IMR-90 (cell line): Measurements from ENCODE around the gene TSPEAR. TPM values are rescaled to one million over a fixed set of nuclear protein-coding genes. Genes with fewer than 3 reads are reported as not detected.

Experiments used
- ATAC-seq: fragments of 200-7000 bp; cut with Tn5 transposase; 2 replicates; pipeline ENCODE4 v1.9.1; 2020; ENCODE audit warnings: low read depth, mild to moderate bottlenecking, moderate library complexity
- BruUV-seq: library from RNA; stranded (reverse); fragments of 400-500 nt; replicated peaks from 2 replicates; lab custom pipeline; 2021; lab: Mats Ljungman, UMichigan
- CTCF ChIA-PET: fragments of 300-600 bp; formaldehyde crosslinking; extraction: SDS; loops from one replicate; lab custom pipeline; 2021; ENCODE audit warnings: antibody characterized with exemption; lab: Yijun Ruan, JAX
- POLR2A ChIA-PET: fragments of 300-600 bp; sonication (Branson Sonifier 250); formaldehyde crosslinking; loops from one replicate; lab custom pipeline; 2022; ENCODE audit warnings: antibody characterized with exemption; ENCODE audit not compliant: unreplicated experiment; lab: Charles Lee
- DNase-seq: peaks from one replicate; pipeline ENCODE4 v3.0.0; 2013
- H2AFZ ChIP-seq: replicated peaks from 2 replicates; pipeline ENCODE3; 2013; ENCODE audit warnings: low read length, mild to moderate bottlenecking; ENCODE audit not compliant: poor library complexity
- H2AK5ac ChIP-seq: 2 replicates; pipeline ENCODE4 v1.6.1; 2013; ENCODE audit warnings: low read depth, low read length, inconsistent platforms
- H2AK9ac ChIP-seq: replicated peaks from 2 replicates; pipeline ENCODE3; 2013; ENCODE audit warnings: mild to moderate bottlenecking, low read depth, low read length, moderate library complexity; ENCODE audit not compliant: poor library complexity
- H2BK120ac ChIP-seq: 2 replicates; pipeline ENCODE4 v1.6.1; 2013; ENCODE audit warnings: low read depth, low read length, inconsistent platforms
- H2BK15ac ChIP-seq: 3 replicates; pipeline ENCODE4 v1.6.1; 2013; ENCODE audit warnings: low read depth, low read length, inconsistent platforms
- H2BK20ac ChIP-seq: 2 replicates; pipeline ENCODE4 v1.6.1; 2013; ENCODE audit warnings: low read depth, mild to moderate bottlenecking, inconsistent platforms, low read length, moderate library complexity
- H2BK5ac ChIP-seq: 2 replicates; pipeline ENCODE4 v1.6.1; 2013; ENCODE audit warnings: mild to moderate bottlenecking, low read depth, low read length, inconsistent platforms; ENCODE audit not compliant: poor library complexity, severe bottlenecking
- H3K14ac ChIP-seq: replicated peaks from 2 replicates; pipeline ENCODE4 v1.6.1; 2013; ENCODE audit warnings: low read depth, low read length, inconsistent platforms
- H3K18ac ChIP-seq: 2 replicates; pipeline ENCODE4 v1.6.1; 2013; ENCODE audit warnings: low read depth, low read length, control low read depth
- H3K23ac ChIP-seq: 2 replicates; pipeline ENCODE4 v1.6.1; 2013; ENCODE audit warnings: low read depth, low read length, inconsistent platforms
- H3K27ac ChIP-seq: 2 replicates; pipeline ENCODE4 v1.5.1; 2013; ENCODE audit warnings: mild to moderate bottlenecking, control low read depth, low read length; ENCODE audit not compliant: insufficient read depth
- H3K27me3 ChIP-seq: 2 replicates; pipeline ENCODE4 v1.6.1; 2013; ENCODE audit warnings: low read length; ENCODE audit not compliant: control insufficient read depth, insufficient read depth
- H3K36me3 ChIP-seq: 2 replicates; pipeline ENCODE4 v1.6.1; 2013; ENCODE audit warnings: low read length, mixed read lengths; ENCODE audit not compliant: control insufficient read depth, insufficient read depth
- H3K4ac ChIP-seq: 2 replicates; pipeline ENCODE4 v1.6.1; 2013; ENCODE audit warnings: low read depth, low read length, inconsistent platforms
- H3K4me1 ChIP-seq: 2 replicates; pipeline ENCODE4 v1.6.1; 2013; ENCODE audit warnings: low read length, mixed read lengths; ENCODE audit not compliant: control insufficient read depth, insufficient read depth
- H3K4me2 ChIP-seq: 2 replicates; pipeline ENCODE4 v1.6.1; 2013; ENCODE audit warnings: low read depth, mild to moderate bottlenecking, control low read depth, low read length, moderate library complexity
- H3K4me3 ChIP-seq: 2 replicates; pipeline ENCODE4 v1.5.1; 2013; ENCODE audit warnings: low read depth, mild to moderate bottlenecking, control low read depth, low read length, moderate library complexity; ENCODE audit not compliant: insufficient read depth
- H3K56ac ChIP-seq: 2 replicates; pipeline ENCODE4 v1.6.1; 2013; ENCODE audit warnings: low read length, inconsistent platforms; ENCODE audit not compliant: insufficient read depth; ENCODE audit errors: extremely low read depth
- H3K79me1 ChIP-seq, 2 experiments: 2 replicates each; pipeline ENCODE4 v1.6.1; 2013; ENCODE audit warnings: low read length in 2 of 2, inconsistent platforms in 1 of 2, low read depth in 1 of 2
- H3K9ac ChIP-seq: 2 replicates; pipeline ENCODE4 v1.6.1; 2013; ENCODE audit warnings: low read depth, low read length, control low read depth
- H3K9me1 ChIP-seq: 2 replicates; pipeline ENCODE4 v1.6.1; 2013; ENCODE audit warnings: low read length, inconsistent platforms; ENCODE audit not compliant: insufficient read depth
- H3K9me3 ChIP-seq: 2 replicates; pipeline ENCODE4 v1.6.1; 2013; ENCODE audit warnings: low read length; ENCODE audit not compliant: control insufficient read depth, insufficient read depth
- H4K20me1 ChIP-seq: 2 replicates; pipeline ENCODE4 v1.6.1; 2013; ENCODE audit warnings: low read length, inconsistent platforms; ENCODE audit not compliant: insufficient read depth
- H4K5ac ChIP-seq: 2 replicates; pipeline ENCODE4 v1.6.1; 2013; ENCODE audit warnings: mild to moderate bottlenecking, low read depth, low read length, control low read depth
- H4K8ac ChIP-seq, 2 experiments: 2 replicates each; pipeline ENCODE4 v1.6.1; 2013; ENCODE audit warnings: low read depth in 2 of 2, low read length in 2 of 2, control low read depth in 1 of 2, inconsistent platforms in 1 of 2
- H4K91ac ChIP-seq: 2 replicates; pipeline ENCODE4 v1.6.1; 2013; ENCODE audit warnings: low read depth, low read length, inconsistent platforms; ENCODE audit not compliant: insufficient read depth
- BHLHE40 ChIP-seq: fragments of 150-350 bp; IDR thresholded peaks from 2 replicates; pipeline ENCODE4 v1.6.1; 2016; ENCODE audit warnings: mild to moderate bottlenecking, low read depth, low read length
- CEBPB ChIP-seq: IDR thresholded peaks from 2 replicates; pipeline ENCODE4 v1.6.1; 2012; ENCODE audit warnings: low read depth, low read length, improper control_type of control experiment
- CHD1 ChIP-seq: IDR thresholded peaks from 2 replicates; pipeline ENCODE4 v1.6.1; 2012; ENCODE audit warnings: low read depth, low read length, improper control_type of control experiment
- FOS ChIP-seq: fragments of 150-350 bp; IDR thresholded peaks from 2 replicates; pipeline ENCODE4 v1.6.1; 2016; ENCODE audit warnings: low read depth, low read length
- MAFK ChIP-seq: IDR thresholded peaks from 2 replicates; pipeline ENCODE4 v1.6.1; 2012; ENCODE audit warnings: low read depth, low read length, improper control_type of control experiment
- MAZ ChIP-seq: IDR thresholded peaks from 2 replicates; pipeline ENCODE4 v1.6.1; 2012; ENCODE audit warnings: low read depth, mild to moderate bottlenecking, low read length, improper control_type of control experiment, moderate library complexity, borderline replicate concordance
- MXI1 ChIP-seq: IDR thresholded peaks from 2 replicates; pipeline ENCODE4 v1.6.1; 2012; ENCODE audit warnings: low read depth, mild to moderate bottlenecking, low read length, moderate library complexity, borderline replicate concordance
- NFE2L2 ChIP-seq: fragments of 150-350 bp; IDR thresholded peaks from 2 replicates; pipeline ENCODE4 v1.6.1; 2016; ENCODE audit warnings: low read depth, mild to moderate bottlenecking, low read length
- POLR2A ChIP-seq: IDR thresholded peaks from 2 replicates; pipeline ENCODE4 v1.6.1; 2012; ENCODE audit warnings: mild to moderate bottlenecking, low read depth, low read length
- RAD21 ChIP-seq: IDR thresholded peaks from 2 replicates; pipeline ENCODE4 v1.6.1; 2012; ENCODE audit warnings: low read length, improper control_type of control experiment
- RCOR1 ChIP-seq: IDR thresholded peaks from 2 replicates; pipeline ENCODE4 v1.6.1; 2012; ENCODE audit warnings: mild to moderate bottlenecking, low read length, improper control_type of control experiment; ENCODE audit not compliant: insufficient replicate concordance
- RFX5 ChIP-seq: IDR thresholded peaks from 2 replicates; pipeline ENCODE4 v1.8.0; 2012; ENCODE audit warnings: low read depth, mild to moderate bottlenecking, low read length, moderate library complexity
- SMC3 ChIP-seq: fragments of 150-350 bp; IDR thresholded peaks from 2 replicates; pipeline ENCODE4 v1.6.1; 2016; ENCODE audit warnings: low read depth, mild to moderate bottlenecking, antibody characterized with exemption, low read length, moderate library complexity
- USF2 ChIP-seq: fragments of 150-350 bp; IDR thresholded peaks from 2 replicates; pipeline ENCODE4 v1.6.1; 2017; ENCODE audit warnings: mild to moderate bottlenecking, antibody characterized with exemption, low read length, low read depth
- WGBS, 2 experiments: methylation state at CpG; one replicate each; pipeline versions ENCODE4 v1.1.5 to v1.1.7; 2013; ENCODE audit warnings: missing lambda C conversion rate in 2 of 2; ENCODE audit not compliant: insufficient read length in 1 of 2; ENCODE audit errors: extremely low coverage in 2 of 2; 5-methylcytosine and 5-hydroxymethylcytosine counted together
- dilution Hi-C: fragments of 300-500 bp; cut with HindIII; formaldehyde crosslinking; loops from one replicate; pipeline ENCODE4 v1.14.3; 2018; ENCODE audit warnings: low sequenced_read_pairs; ENCODE audit not compliant: unreplicated experiment
- in situ Hi-C: fragments of 300-500 bp; cut with MboI; formaldehyde crosslinking; loops from 3 replicates; pipeline ENCODE4 v1.14.3; 2019; ENCODE audit warnings: low sequenced_read_pairs, inconsistent platforms, mixed read lengths
- intact Hi-C: fragments of 100-400 bp; cut with micrococcal nuclease; formaldehyde crosslinking; loops from 2 replicates; pipeline ENCODE4 v1.10.0; 2022
- polyA plus RNA-seq, 3 experiments: library from polyadenylated mRNA; depleted of rRNA; stranded (reverse); fragments of >200 nt; gene quantifications; 2 replicates each; pipeline ENCODE4 v1.2.3, GENCODE V29; 2012; ENCODE audit warnings: low replicate concordance in 1 of 3
- total RNA-seq: library from RNA; depleted of rRNA; stranded (reverse); fragments of >200 nt; gene quantifications from 2 replicates; pipeline ENCODE4 v1.2.3, GENCODE V29; 2012
- TF ChIP-seq, protein P1 (sequence below): fragments of 150-350 bp; IDR thresholded peaks from 2 replicates; pipeline ENCODE4 v1.6.1; 2016; ENCODE audit warnings: low read depth, mild to moderate bottlenecking, low read length, moderate library complexity, borderline replicate concordance
- TF ChIP-seq, protein P2 (sequence below): conservative IDR thresholded peaks from 2 replicates; pipeline ENCODE4 v1.5.1; 2012; ENCODE audit warnings: mild to moderate bottlenecking, low read depth, low read length, improper control_type of control experiment

The TSPEAR gene
- total and polyA plus RNA-seq, 2 of the 4 experiments (the other 2 are of a cell fraction): not detected

- Histone ChIP-seq H2BK20ac (no peak overlapping the region), H3K56ac (no peak overlapping the region), H3K27me3 (peaks cover 12% of the 10 kb centered on the region), H2BK15ac (no peak overlapping the region), H3K4ac (no peak overlapping the region), H2BK5ac (no peak overlapping the region), H4K91ac (no peak overlapping the region), H3K23ac (no peak overlapping the region), H2AK5ac (no peak overlapping the region), H3K27ac (no peak overlapping the region), H3K36me3 (no peaks in the 10 kb centered on the region), H3K9me1 (no peaks in the 10 kb centered on the region), H3K9ac (no peak overlapping the region), H2AFZ (no peak overlapping the region), H4K5ac (no peak overlapping the region), H2AK9ac (no peak overlapping the region), H3K4me3 (no peak overlapping the region), H3K14ac (no peak overlapping the region), H3K18ac (no peak overlapping the region), H3K4me1 (no peaks in the 10 kb centered on the region), H4K20me1 (no peaks in the 10 kb centered on the region), H3K4me2 (0 out of 2 replicates have a peak overlapping the region, but pooled peaks have one; percentile 1), H3K79me1 (no peaks in the 10 kb centered on the region), H2BK120ac (no peak overlapping the region), H4K8ac (no peak overlapping the region), H3K9me3 (peaks cover 2% of the 10 kb centered on the region; the same call in 1 of the 2 replicates)
- POLR2A ChIA-PET: no interaction called here
- WGBS, 2 experiments: 4% methylated on average over 8 of the region's 14 CpGs; no CpG with 5 or more reads in 1 of the 2 experiments
- no peak for DNase-seq
- dilution Hi-C loops: no loop called here
- no TSS peak for BruUV-seq
- intact Hi-C loops: no loop called here
- in situ Hi-C loops: no loop called here
- TF ChIP-seq BHLHE40 (no peak), USF2 (no peak), RCOR1 (no peak), SMC3 (no peak), RFX5 (no peak), MAFK (no peak), CEBPB (no peak), MXI1 (no peak), POLR2A (no peak), FOS (no peak), NFE2L2 (no peak), CHD1 (no peak), MAZ (no peak), RAD21 (no peak)
- TF ChIP-seq, protein P1, sequence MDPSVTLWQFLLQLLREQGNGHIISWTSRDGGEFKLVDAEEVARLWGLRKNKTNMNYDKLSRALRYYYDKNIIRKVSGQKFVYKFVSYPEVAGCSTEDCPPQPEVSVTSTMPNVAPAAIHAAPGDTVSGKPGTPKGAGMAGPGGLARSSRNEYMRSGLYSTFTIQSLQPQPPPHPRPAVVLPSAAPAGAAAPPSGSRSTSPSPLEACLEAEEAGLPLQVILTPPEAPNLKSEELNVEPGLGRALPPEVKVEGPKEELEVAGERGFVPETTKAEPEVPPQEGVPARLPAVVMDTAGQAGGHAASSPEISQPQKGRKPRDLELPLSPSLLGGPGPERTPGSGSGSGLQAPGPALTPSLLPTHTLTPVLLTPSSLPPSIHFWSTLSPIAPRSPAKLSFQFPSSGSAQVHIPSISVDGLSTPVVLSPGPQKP: no peak
- TF ChIP-seq, protein P2, sequence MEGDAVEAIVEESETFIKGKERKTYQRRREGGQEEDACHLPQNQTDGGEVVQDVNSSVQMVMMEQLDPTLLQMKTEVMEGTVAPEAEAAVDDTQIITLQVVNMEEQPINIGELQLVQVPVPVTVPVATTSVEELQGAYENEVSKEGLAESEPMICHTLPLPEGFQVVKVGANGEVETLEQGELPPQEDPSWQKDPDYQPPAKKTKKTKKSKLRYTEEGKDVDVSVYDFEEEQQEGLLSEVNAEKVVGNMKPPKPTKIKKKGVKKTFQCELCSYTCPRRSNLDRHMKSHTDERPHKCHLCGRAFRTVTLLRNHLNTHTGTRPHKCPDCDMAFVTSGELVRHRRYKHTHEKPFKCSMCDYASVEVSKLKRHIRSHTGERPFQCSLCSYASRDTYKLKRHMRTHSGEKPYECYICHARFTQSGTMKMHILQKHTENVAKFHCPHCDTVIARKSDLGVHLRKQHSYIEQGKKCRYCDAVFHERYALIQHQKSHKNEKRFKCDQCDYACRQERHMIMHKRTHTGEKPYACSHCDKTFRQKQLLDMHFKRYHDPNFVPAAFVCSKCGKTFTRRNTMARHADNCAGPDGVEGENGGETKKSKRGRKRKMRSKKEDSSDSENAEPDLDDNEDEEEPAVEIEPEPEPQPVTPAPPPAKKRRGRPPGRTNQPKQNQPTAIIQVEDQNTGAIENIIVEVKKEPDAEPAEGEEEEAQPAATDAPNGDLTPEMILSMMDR: no peak
- CTCF ChIA-PET: no interaction called here
- peak; percentile 53; the same call in 1 of the 2 replicates for ATAC-seq
Observed at GRCh38 chr21:44548922-44549321, 162.4 kb downstream of the TSPEAR start.
